Testis (tissue), 2 donors: ENCODE data around the gene FEN1.

Experiments used
- CTCF ChIP-seq, 3 experiments: fragments of 450-650 bp in 2 of 3; fragments of 200-600 bp in 1 of 3; sonication (generic) in 1 of 3; IDR thresholded peaks; one replicate each; pipeline ENCODE4 v1.5.1; 2016 to 2019; ENCODE audit warnings: antibody characterized with exemption in 3 of 3, mild to moderate bottlenecking in 2 of 3, moderate library complexity in 1 of 3
- POLR2A ChIP-seq: fragments of 450-650 bp; IDR thresholded peaks from one replicate; pipeline ENCODE4 v1.6.1; 2017; ENCODE audit warnings: antibody characterized with exemption, mild to moderate bottlenecking, moderate library complexity

GRCh38 chr11:61779666-61780525 lies 12.8 kb upstream of the FEN1 start:
- no peak for TF ChIP-seq POLR2A
- TF ChIP-seq CTCF (IDR thresholded peaks at IDR 0.05): no peak
